MM.1S (cell line): ENCODE data around the gene NLRP9.

ENCODE experiments used
- DNase-seq: peaks from one replicate; pipeline ENCODE4 v3.0.0-alpha.2; 2015
- H2AFZ ChIP-seq: fragments of 300-600 bp; sonication (generic); 2 replicates; pipeline ENCODE4 v1.6.0; 2016; ENCODE audit warnings: antibody characterized with exemption, low read length
- H3F3A ChIP-seq: fragments of 300-600 bp; sonication (generic); 2 replicates; pipeline ENCODE4 v1.6.1; 2016; ENCODE audit warnings: mild to moderate bottlenecking, antibody characterized with exemption, low read length, moderate library complexity, mixed read lengths; ENCODE audit not compliant: insufficient read depth
- H3K27ac ChIP-seq: fragments of 300-600 bp; sonication (generic); 2 replicates; pipeline ENCODE4 v1.5.1; 2016; ENCODE audit warnings: mild to moderate bottlenecking, low read length
- H3K27me3 ChIP-seq: fragments of 300-600 bp; sonication (generic); replicated peaks from 2 replicates; pipeline ENCODE4 v1.6.0; 2016; ENCODE audit warnings: low read length; ENCODE audit not compliant: insufficient read depth
- H3K36me3 ChIP-seq: fragments of 300-600 bp; sonication (generic); replicated peaks from 2 replicates; pipeline ENCODE4 v1.6.1; 2016; ENCODE audit warnings: mild to moderate bottlenecking, low read length, mixed read lengths; ENCODE audit not compliant: insufficient read depth
- H3K4me1 ChIP-seq: fragments of 300-600 bp; sonication (generic); 2 replicates; pipeline ENCODE4 v1.6.1; 2016; ENCODE audit warnings: low read length, mixed read lengths
- H3K4me2 ChIP-seq: fragments of 300-600 bp; sonication (generic); 2 replicates; pipeline ENCODE4 v1.6.0; 2016; ENCODE audit warnings: low read depth, low read length
- H3K4me3 ChIP-seq: fragments of 300-600 bp; sonication (generic); 2 replicates; pipeline ENCODE4 v1.5.1; 2016; ENCODE audit warnings: low read length, mixed read lengths
- H3K79me2 ChIP-seq: fragments of 300-600 bp; sonication (generic); 2 replicates; pipeline ENCODE4 v1.6.1; 2016; ENCODE audit warnings: mixed run types, low read length, mixed read lengths
- H3K9ac ChIP-seq: fragments of 300-600 bp; sonication (generic); 2 replicates; pipeline ENCODE4 v1.6.1; 2016; ENCODE audit warnings: low read length, mixed read lengths
- H3K9me2 ChIP-seq: fragments of 300-600 bp; sonication (generic); replicated peaks from 2 replicates; pipeline ENCODE4 v1.6.1; 2016; ENCODE audit warnings: mild to moderate bottlenecking, low read length, mixed read lengths; ENCODE audit not compliant: insufficient read depth
- H3K9me3 ChIP-seq: fragments of 300-600 bp; sonication (generic); replicated peaks from 2 replicates; pipeline ENCODE4 v1.6.1; 2016; ENCODE audit warnings: mild to moderate bottlenecking, low read length, mixed read lengths; ENCODE audit not compliant: insufficient read depth
- H4K20me1 ChIP-seq: fragments of 300-600 bp; sonication (generic); 2 replicates; pipeline ENCODE4 v1.6.1; 2016; ENCODE audit warnings: mild to moderate bottlenecking, low read length, moderate library complexity, mixed read lengths; ENCODE audit not compliant: insufficient read depth
- CTCF ChIP-seq: fragments of 300-600 bp; sonication (generic); IDR thresholded peaks from 2 replicates; pipeline ENCODE4 v1.5.1; 2016; ENCODE audit warnings: antibody characterized with exemption, low read length, mixed read lengths
- EZH2 ChIP-seq: fragments of 300-600 bp; sonication (generic); optimal IDR thresholded peaks from 2 replicates; pipeline ENCODE3; 2017; ENCODE audit warnings: low read depth, mild to moderate bottlenecking, antibody characterized with exemption, low read length, mixed read lengths
- EZH2phosphoT487 ChIP-seq: fragments of 300-600 bp; sonication (generic); IDR thresholded peaks from 2 replicates; pipeline ENCODE4 v1.6.1; 2018; ENCODE audit warnings: antibody characterized with exemption, low read length

NLRP9 gene

GRCh38 chr19:55705972-55706371, 32.2 kb downstream of the NLRP9 start:
- H2AFZ ChIP-seq, result no peak overlapping the region
- H3K4me2 ChIP-seq, result no peak overlapping the region
- no peaks in the 10 kb centered on the region for H3K9me3 ChIP-seq
- H3F3A ChIP-seq, result no peaks in the 10 kb centered on the region
- no peak for DNase-seq
- H3K79me2 ChIP-seq, result no peaks in the 10 kb centered on the region
- no peaks in the 10 kb centered on the region for H3K9me2 ChIP-seq
- no peaks in the 10 kb centered on the region for H3K27me3 ChIP-seq
- no peak overlapping the region for H3K27ac ChIP-seq
- H3K36me3 ChIP-seq, result 0 out of 2 replicates have a peak, but pooled peaks cover 2% of the 10 kb centered on the region
- no peak overlapping the region for H3K9ac ChIP-seq
- TF ChIP-seq CTCF, result no peak
- TF ChIP-seq EZH2phosphoT487, result no peak
- TF ChIP-seq EZH2, result no peak
- no peak overlapping the region for H3K4me3 ChIP-seq
- no peaks in the 10 kb centered on the region for H4K20me1 ChIP-seq
- no peaks in the 10 kb centered on the region for H3K4me1 ChIP-seq

- Histone ChIP-seq H3K79me2 (no peaks in the 10 kb centered on the region), H3F3A (no peaks in the 10 kb centered on the region), H3K36me3 (0 out of 2 replicates have a peak, but pooled peaks cover 2% of the 10 kb centered on the region), H3K27me3 (no peaks in the 10 kb centered on the region), H3K9ac (no peak overlapping the region), H2AFZ (no peak overlapping the region), H4K20me1 (no peaks in the 10 kb centered on the region), H3K27ac (no peak overlapping the region), H3K9me2 (no peaks in the 10 kb centered on the region), H3K4me2 (no peak overlapping the region), H3K4me1 (no peaks in the 10 kb centered on the region), H3K4me3 (no peak overlapping the region), H3K9me3 (no peaks in the 10 kb centered on the region)
- DNase-seq, result no peak
- TF ChIP-seq CTCF (no peak), EZH2phosphoT487 (no peak), EZH2 (no peak)
Measured at GRCh38 chr19:55704494-55705245, 33.5 kb downstream of the NLRP9 start.

- no peak overlapping the region for H2AFZ ChIP-seq
- H3K9me3 ChIP-seq, result no peaks in the 10 kb centered on the region
- H3K4me2 ChIP-seq, result no peak overlapping the region
- no peaks in the 10 kb centered on the region for H3F3A ChIP-seq
- no peaks in the 10 kb centered on the region for H3K4me1 ChIP-seq
- H4K20me1 ChIP-seq, result no peaks in the 10 kb centered on the region
- no peaks in the 10 kb centered on the region for H3K27me3 ChIP-seq
- H3K79me2 ChIP-seq, result no peaks in the 10 kb centered on the region
- H3K9me2 ChIP-seq, result no peaks in the 10 kb centered on the region
- no peak overlapping the region for H3K4me3 ChIP-seq
- H3K27ac ChIP-seq, result no peak overlapping the region
- TF ChIP-seq CTCF, result peak; percentile 41
- no peak for TF ChIP-seq EZH2phosphoT487
- no peak for TF ChIP-seq EZH2
- no peak for DNase-seq
- no peak overlapping the region for H3K9ac ChIP-seq
- 0 out of 2 replicates have a peak, but pooled peaks cover 2% of the 10 kb centered on the region for H3K36me3 ChIP-seq
Measured at GRCh38 chr19:55703790-55704215, 34.4 kb downstream of the NLRP9 start.
